Stomach smooth muscle (tissue), 2 donors: Measurements from ENCODE around the gene PPP1R12A.

Experiments used
- H3K27ac ChIP-seq: one replicate; pipeline ENCODE4 v1.7.0; 2013; ENCODE audit warnings: mild to moderate bottlenecking, low read length, inconsistent platforms
- H3K27me3 ChIP-seq, 2 donors: one replicate each; pipeline ENCODE4 v1.7.0; 2013; ENCODE audit warnings: low read length in 2 of 2; ENCODE audit not compliant: insufficient read depth in 2 of 2, control insufficient read depth in 1 of 2
- H3K36me3 ChIP-seq, 2 donors: one replicate each; pipeline ENCODE4 v1.7.0; 2013; ENCODE audit warnings: low read length in 2 of 2; ENCODE audit not compliant: control insufficient read depth in 2 of 2, insufficient read depth in 2 of 2
- H3K4me1 ChIP-seq: one replicate; pipeline ENCODE4 v1.7.0; 2013; ENCODE audit warnings: low read length; ENCODE audit not compliant: control insufficient read depth, insufficient read depth
- H3K4me3 ChIP-seq, 2 donors: one replicate each; pipeline ENCODE4 v1.7.0; 2013; ENCODE audit warnings: low read length in 2 of 2
- H3K9ac ChIP-seq, 2 donors: one replicate each; pipeline ENCODE4 v1.7.0; 2013; ENCODE audit warnings: low read length in 2 of 2, mild to moderate bottlenecking in 1 of 2
- H3K9me3 ChIP-seq, 2 donors: one replicate each; pipeline ENCODE4 v1.7.0; 2013; ENCODE audit warnings: low read length in 2 of 2; ENCODE audit not compliant: control insufficient read depth in 2 of 2
- donor health status: healthy.
- donor health status: Pancreatic carcinoma.

The PPP1R12A gene

DNA sequence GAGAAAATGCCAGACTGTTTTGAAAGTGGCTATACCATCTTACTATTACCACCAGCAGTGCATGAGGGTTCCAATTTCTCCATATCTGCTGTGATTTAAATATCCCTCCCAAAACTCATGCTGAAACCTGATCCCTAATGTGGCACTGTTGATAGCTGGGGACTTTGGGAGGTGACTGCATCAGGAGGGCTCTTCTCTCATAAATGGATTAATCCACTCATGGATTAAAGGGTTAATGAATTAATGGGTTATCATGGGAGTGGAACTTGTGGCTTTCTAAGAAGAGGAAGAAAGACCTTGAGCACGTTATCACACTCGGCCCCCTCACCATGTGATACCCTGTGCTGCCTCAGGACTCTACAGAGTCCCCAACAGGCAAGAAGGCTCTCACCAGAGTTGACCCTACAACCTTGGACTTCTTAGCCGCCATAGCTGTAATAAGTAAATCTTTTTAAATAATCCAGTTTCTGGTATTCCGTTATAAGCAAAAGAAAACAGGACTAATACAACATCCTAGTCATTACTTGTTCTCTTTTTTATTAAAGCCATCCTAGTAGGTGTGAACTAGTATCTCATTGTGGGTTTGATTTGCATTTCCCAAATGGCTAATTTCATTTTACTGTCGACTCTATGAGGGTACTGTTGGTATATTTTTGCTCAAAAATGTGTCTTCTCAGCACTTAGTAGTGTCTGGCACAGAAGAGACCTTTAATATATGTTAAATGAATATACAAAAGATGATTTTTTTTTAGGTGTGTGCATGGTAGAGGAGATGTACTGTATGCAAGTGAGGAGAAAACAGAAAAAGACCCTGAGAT, 14.3 kb downstream of the PPP1R12A start:
- no peak overlapping the region for H3K9ac ChIP-seq
- no peak overlapping the region for H3K27ac ChIP-seq
- no peaks in the 10 kb centered on the region for H3K27me3 ChIP-seq
- H3K9me3 ChIP-seq = no peaks in the 10 kb centered on the region
- no peaks in the 10 kb centered on the region for H3K36me3 ChIP-seq
- H3K4me3 ChIP-seq = no peak overlapping the region
- peaks cover 5% of the 10 kb centered on the region for H3K4me1 ChIP-seq

DNA sequence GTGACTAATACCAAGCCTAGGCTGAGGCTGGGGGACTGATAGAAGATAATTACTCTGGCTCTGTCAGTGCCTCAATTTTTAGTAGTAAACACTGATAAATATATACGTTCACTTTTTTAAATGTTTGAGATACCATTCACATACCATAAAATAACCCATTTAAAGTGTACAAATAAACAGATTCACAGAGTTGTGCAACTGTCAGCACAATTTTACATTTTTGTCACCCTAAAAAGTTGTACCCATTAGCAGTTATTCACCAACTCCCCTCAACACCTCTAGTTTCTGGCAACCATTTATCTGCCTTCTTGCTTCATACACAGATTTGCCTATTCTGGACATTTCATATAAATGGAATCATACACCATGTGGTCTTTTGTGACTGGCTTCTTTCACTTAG, 15.1 kb downstream of the PPP1R12A start:
- H3K4me1 ChIP-seq = peaks cover 5% of the 10 kb centered on the region

DNA sequence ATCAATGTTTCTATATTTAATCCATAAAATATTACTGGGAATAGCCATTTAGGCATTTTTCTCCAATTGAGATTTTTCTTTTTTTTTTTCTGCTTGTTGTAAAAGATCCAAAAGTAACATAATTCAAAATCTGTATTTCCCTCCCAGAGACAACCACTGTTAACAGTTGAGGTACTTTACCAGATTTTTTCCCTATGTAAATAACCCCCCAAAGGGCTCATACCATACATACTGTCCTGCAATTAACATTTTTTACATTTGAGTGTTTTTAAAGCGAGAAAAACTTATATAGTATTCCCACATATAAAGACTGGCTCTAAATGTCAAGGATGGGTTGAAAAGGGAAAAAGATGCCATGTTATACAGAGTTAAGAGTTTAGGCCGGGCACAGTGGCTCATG, 18.1 kb downstream of the PPP1R12A start:
- H3K4me3 ChIP-seq = no peak overlapping the region
- no peaks in the 10 kb centered on the region for H3K36me3 ChIP-seq
- H3K9me3 ChIP-seq = no peaks in the 10 kb centered on the region
- no peaks in the 10 kb centered on the region for H3K27me3 ChIP-seq
- H3K4me1 ChIP-seq = peaks cover 3% of the 10 kb centered on the region
- H3K27ac ChIP-seq = no peak overlapping the region
- H3K9ac ChIP-seq = no peak overlapping the region

More for the DNA sequence above, 15.1 kb downstream of the PPP1R12A start:
- Histone ChIP-seq H3K9ac (no peak overlapping the region), H3K4me3 (no peak overlapping the region), H3K9me3 (no peaks in the 10 kb centered on the region), H3K36me3 (no peaks in the 10 kb centered on the region), H3K27ac (no peak overlapping the region), H3K27me3 (no peaks in the 10 kb centered on the region)

DNA sequence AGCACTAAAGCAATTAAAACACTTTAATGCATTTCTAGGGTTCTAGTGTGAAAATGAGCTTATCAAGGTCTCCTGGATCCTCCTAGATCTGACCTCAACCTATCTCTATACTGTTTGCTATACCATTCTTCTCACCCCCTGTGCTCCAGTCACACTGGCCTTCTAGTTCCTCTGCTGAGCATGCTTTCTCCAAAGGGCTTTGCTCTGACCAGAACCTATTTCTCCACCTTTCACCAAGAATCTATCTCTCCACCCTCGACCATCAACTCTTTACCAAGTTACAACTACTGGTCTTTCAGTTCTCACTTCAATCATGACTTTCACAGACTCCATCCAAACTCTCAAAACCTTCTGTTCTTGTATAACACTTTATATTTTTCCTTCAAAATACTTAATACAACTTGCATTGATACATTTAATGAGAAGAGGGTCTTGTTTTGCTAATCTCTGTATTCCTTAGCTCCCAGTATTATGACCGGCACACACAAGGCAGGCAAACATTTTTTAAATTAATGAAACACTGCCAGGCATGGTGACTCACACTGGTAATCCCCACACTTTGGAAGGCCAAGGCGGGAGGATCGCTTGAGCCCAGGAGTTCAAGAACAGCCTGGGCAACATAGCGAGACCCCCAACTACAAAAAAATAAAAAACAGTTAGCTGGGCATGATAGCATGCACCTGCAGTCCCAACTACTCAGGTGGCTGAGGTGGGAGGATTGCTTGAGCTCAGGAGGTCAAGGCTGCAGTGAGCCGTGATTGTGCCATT, 22.8 kb downstream of the PPP1R12A start:
- Histone ChIP-seq H3K27ac (no peak overlapping the region), H3K4me3 (no peak overlapping the region), H3K4me1 (peaks cover 8% of the 10 kb centered on the region), H3K36me3 (no peaks in the 10 kb centered on the region), H3K9me3 (no peaks in the 10 kb centered on the region), H3K27me3 (no peaks in the 10 kb centered on the region), H3K9ac (no peak overlapping the region)

DNA sequence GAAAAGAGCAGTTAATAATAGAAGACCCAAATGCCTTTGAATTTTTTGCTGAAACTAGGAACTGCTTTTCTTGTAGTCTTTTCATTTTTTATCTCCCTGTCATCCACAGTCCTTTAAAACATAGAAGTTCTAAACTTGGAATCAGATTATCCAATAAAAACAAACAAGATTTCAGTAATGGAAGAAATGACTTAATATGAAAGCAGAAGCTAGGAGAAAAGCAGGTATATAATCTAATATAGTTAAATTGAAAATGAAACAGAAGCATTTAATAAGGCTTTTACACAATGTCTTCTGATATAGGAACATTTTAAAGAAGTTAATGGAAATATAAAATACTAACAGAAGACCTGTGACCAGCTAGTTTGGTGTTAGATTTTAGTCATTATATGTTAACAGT, 26.5 kb downstream of the PPP1R12A start:
- Histone ChIP-seq H3K27ac (no peak overlapping the region), H3K4me1 (peaks cover 8% of the 10 kb centered on the region), H3K4me3 (no peak overlapping the region), H3K27me3 (no peaks in the 10 kb centered on the region), H3K36me3 (no peaks in the 10 kb centered on the region), H3K9me3 (no peaks in the 10 kb centered on the region), H3K9ac (no peak overlapping the region)

DNA sequence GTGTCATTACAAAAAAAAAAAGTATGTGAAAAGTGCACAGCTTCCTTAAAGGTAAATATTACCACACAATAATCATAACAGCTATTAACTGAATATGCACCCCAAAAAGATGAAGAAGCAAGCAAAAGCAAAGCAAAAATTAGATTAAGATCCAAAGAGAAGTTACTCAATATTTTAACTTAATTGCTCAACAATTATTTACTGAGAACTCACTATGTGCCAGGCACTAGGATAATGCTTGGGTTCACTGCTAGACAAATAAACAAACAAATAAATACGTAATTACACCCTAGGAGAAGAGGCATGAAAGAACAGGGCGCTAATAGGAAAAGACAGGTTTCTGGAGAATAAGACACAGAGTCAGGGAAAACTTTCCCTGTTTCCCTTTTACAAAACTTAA, 33.4 kb downstream of the PPP1R12A start:
- Histone ChIP-seq H3K9me3 (no peaks in the 10 kb centered on the region), H3K4me1 (no peaks in the 10 kb centered on the region), H3K4me3 (no peak overlapping the region), H3K27me3 (no peaks in the 10 kb centered on the region), H3K27ac (no peak overlapping the region), H3K36me3 (no peaks in the 10 kb centered on the region), H3K9ac (no peak overlapping the region)

DNA sequence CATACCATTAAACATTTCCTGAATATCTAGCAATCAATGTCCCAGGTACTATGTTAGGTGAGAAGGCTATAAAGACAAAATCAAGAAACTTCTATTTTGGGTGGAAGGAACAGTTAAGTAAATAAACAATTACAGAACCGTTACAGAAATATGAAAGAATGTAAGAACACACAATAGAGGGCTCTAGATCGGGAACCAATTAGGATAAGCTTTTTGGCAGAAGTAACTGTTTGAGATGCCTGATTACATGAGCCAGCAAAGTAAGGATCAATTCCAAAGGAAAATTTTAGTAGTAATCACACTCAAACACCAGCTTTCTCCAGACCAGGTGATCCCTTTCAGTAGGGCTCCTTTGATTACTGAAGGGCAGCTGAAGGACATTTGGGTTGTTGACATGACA, 33.9 kb downstream of the PPP1R12A start:
- Histone ChIP-seq H3K9me3 (no peaks in the 10 kb centered on the region), H3K4me1 (no peaks in the 10 kb centered on the region), H3K9ac (no peak overlapping the region), H3K27ac (no peak overlapping the region), H3K4me3 (no peak overlapping the region), H3K36me3 (no peaks in the 10 kb centered on the region), H3K27me3 (no peaks in the 10 kb centered on the region)

DNA sequence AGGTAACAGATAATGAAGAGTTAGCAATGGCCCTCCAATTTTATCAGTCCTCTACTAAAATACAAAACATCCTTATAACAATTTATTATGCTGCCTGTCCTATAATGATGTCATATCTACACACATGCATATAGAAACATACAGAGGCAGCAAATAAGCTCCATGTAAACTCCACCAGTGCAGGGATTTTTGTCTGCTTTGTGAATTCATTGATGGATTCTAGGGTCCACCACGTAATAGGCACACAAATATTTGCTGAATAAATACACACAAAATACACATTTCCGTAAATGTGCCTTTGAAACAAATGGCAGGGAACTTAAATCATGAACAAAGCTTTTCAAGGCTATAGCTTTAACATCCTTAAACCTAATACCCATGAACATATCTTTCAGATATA, 34.7 kb downstream of the PPP1R12A start:
- Histone ChIP-seq H3K27ac (no peak overlapping the region), H3K4me1 (no peaks in the 10 kb centered on the region), H3K36me3 (no peaks in the 10 kb centered on the region), H3K27me3 (no peaks in the 10 kb centered on the region), H3K4me3 (no peak overlapping the region), H3K9ac (no peak overlapping the region), H3K9me3 (no peaks in the 10 kb centered on the region)

DNA sequence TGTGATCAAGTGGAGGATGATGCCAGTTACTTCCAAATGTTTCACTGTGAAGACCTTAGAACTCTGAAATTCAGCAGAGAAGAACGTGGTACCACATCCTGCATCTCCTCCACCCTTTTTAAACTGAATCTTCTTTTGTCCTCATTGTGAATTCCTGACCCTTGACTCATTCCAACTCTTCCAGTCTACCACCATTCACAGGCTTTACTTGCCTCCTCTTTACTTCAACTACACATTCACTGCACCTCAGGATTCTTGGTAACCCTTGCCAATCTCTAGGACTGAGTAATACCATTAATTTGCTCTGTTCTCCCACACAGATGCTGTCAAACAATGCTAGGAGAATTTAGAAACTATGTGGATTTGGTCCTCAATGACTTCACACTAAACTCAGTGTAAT, 37.3 kb downstream of the PPP1R12A start:
- Histone ChIP-seq H3K9me3 (no peaks in the 10 kb centered on the region), H3K36me3 (no peaks in the 10 kb centered on the region), H3K4me1 (no peaks in the 10 kb centered on the region), H3K4me3 (no peak overlapping the region), H3K27ac (no peak overlapping the region), H3K27me3 (no peaks in the 10 kb centered on the region), H3K9ac (no peak overlapping the region)

DNA sequence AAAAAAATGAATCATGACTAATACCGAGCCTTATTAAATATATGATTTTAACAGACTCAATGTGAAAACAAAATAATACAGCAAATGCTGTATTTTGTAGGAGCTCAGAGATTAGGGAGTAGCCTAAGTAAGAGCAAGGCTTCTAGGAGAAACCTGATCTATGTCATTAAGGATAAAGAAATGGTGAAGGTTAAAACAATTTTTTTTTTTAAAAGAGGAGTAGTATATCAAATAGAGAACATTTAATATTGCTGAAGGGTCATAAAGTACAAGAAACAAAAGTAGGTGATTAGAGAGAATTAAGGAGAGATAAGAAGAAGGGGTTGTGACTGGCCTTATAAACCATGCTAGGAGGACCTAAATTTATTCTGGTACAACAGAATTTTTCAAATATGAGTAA, 39.1 kb downstream of the PPP1R12A start:
- no peak overlapping the region for H3K27ac ChIP-seq
- H3K9ac ChIP-seq = no peak overlapping the region
- H3K9me3 ChIP-seq = no peaks in the 10 kb centered on the region
- no peaks in the 10 kb centered on the region for H3K27me3 ChIP-seq
- H3K4me1 ChIP-seq = no peaks in the 10 kb centered on the region
- no peaks in the 10 kb centered on the region for H3K36me3 ChIP-seq
- no peak overlapping the region for H3K4me3 ChIP-seq

DNA sequence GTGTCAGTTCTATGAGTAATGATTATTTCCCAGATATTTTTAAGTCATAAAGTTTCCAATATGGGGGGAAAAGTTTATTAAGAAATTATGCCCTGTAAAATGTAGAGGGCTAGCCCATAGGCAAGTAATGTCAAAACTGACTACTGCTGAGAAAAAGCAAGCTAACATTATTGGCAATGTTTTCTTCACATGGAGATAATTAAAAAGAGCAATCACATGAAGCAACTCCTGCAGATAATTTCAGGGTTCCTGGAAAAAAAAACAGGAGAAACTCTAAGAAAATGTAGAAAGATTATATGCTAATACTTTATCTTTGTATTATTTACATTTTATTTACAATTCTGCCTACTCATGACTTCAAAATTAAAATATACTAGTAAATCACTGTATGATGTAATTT, 39.8 kb downstream of the PPP1R12A start:
- H3K9me3 ChIP-seq = no peaks in the 10 kb centered on the region
- no peaks in the 10 kb centered on the region for H3K27me3 ChIP-seq
- H3K4me3 ChIP-seq = no peak overlapping the region
- H3K4me1 ChIP-seq = no peaks in the 10 kb centered on the region
- H3K27ac ChIP-seq = no peak overlapping the region
- no peaks in the 10 kb centered on the region for H3K36me3 ChIP-seq
- H3K9ac ChIP-seq = no peak overlapping the region
